Heart left ventricle (tissue), 13 donors: Measurements from ENCODE around the gene MOK.

Experiments used
- POLR2A ChIP-seq, 2 donors: fragments of 450-650 bp; IDR thresholded peaks; one replicate each; pipeline ENCODE4 v1.6.1; 2017; ENCODE audit warnings: antibody characterized with exemption in 2 of 2, mild to moderate bottlenecking in 2 of 2, moderate library complexity in 2 of 2
- TF ChIP-seq, protein P1 (sequence below), 12 donors: fragments of 200-600 bp; sonication (generic) in 4 of 12; IDR thresholded peaks; one replicate each; pipeline versions ENCODE4 v1.5.0 to v1.8.0; 2018 to 2022; ENCODE audit warnings: antibody characterized with exemption in 12 of 12, mild to moderate bottlenecking in 5 of 12
- donor health status: ischemic (EF 13 %, LVEDD 7.1; RV severe dilation, severe dysfunction).
- donor health status: DM: no; HTN: yes; CAD: no.
- donor health status: DM: no; HTN: no; CAD: no.
- donor health status: ischemic (EF 25% LVEDD 6.9; RV normal size, moderate dysfunction).
- donor health status: ischemic (EF 25% LVEDD 5.7; RV mildly dilated, moderate dysfunction).
- donor health status: ischemic (EF 35%, LVEDD 5.7; RV mildly dilated, moderate dysfunction).
- donor health status: nonischemic (EF 11% LVEDD 7.7; RV severe dilation, severe dysfunction).
- donor health status: DM: yes; HTN: yes; CAD: no.
- donor health status: PGD.
- donor health status: ischemic (EF 29% LVEDD 5.4; RV normal size, mild dysfunction).
- donor health status: nonischemic (EF 23%, LVEDD 6.1; RV moderate dilation, normal function).

GRCh38 chr14:102196902-102197230 lies 108.1 kb downstream of the MOK start:
- TF ChIP-seq, protein P1, sequence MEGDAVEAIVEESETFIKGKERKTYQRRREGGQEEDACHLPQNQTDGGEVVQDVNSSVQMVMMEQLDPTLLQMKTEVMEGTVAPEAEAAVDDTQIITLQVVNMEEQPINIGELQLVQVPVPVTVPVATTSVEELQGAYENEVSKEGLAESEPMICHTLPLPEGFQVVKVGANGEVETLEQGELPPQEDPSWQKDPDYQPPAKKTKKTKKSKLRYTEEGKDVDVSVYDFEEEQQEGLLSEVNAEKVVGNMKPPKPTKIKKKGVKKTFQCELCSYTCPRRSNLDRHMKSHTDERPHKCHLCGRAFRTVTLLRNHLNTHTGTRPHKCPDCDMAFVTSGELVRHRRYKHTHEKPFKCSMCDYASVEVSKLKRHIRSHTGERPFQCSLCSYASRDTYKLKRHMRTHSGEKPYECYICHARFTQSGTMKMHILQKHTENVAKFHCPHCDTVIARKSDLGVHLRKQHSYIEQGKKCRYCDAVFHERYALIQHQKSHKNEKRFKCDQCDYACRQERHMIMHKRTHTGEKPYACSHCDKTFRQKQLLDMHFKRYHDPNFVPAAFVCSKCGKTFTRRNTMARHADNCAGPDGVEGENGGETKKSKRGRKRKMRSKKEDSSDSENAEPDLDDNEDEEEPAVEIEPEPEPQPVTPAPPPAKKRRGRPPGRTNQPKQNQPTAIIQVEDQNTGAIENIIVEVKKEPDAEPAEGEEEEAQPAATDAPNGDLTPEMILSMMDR (IDR thresholded peaks at IDR 0.05) = no peak
- TF ChIP-seq POLR2A (IDR thresholded peaks at IDR 0.05) = no peak
